Adrenal gland (tissue), 5 donors: ENCODE measurements around the gene SEMA3A.

Experiments
- CTCF ChIP-seq, 6 experiments: fragments of 450-650 bp in 4 of 6; fragments of 200-600 bp in 2 of 6; sonication (generic) in 1 of 6; IDR thresholded peaks; 1 replicate in 5 of 6; 2 replicates in 1 of 6; pipeline versions ENCODE4 v1.5.1 to v1.8.0; 2016 to 2021; ENCODE audit warnings: antibody characterized with exemption in 6 of 6, mild to moderate bottlenecking in 2 of 6, moderate library complexity in 1 of 6
- POLR2A ChIP-seq, 2 donors: fragments of 450-650 bp; IDR thresholded peaks; one replicate each; pipeline ENCODE4 v1.6.1; 2017; ENCODE audit warnings: antibody characterized with exemption in 2 of 2, mild to moderate bottlenecking in 2 of 2, moderate library complexity in 1 of 2
- donor health status: DM: no; HTN: no; CAD: no.

GRCh38 chr7:84188786-84189405 lies 5.7 kb downstream of the SEMA3A start:
- TF ChIP-seq CTCF (IDR thresholded peaks at IDR 0.05) (no peak), POLR2A (IDR thresholded peaks at IDR 0.05) (no peak)
